HepG2 (cell line): ENCODE data around the gene MAVS. TPM values are rescaled to one million over a fixed set of nuclear protein-coding genes. Genes with fewer than 3 reads are reported as not detected.
A peak's percentile ranks its signal among the peaks of the same experiment; 100 is the strongest.

ENCODE experiments used
- BCL6 ChIP-seq: IDR thresholded peaks from 2 replicates; pipeline ENCODE4 v1.6.1; 2016; ENCODE audit warnings: missing genetic modification reagents, missing compliant biosample characterization
- CEBPB ChIP-seq: IDR thresholded peaks from 2 replicates; pipeline ENCODE4 v1.6.1; 2011; ENCODE audit warnings: low read depth, low read length, improper control_type of control experiment, borderline replicate concordance
- CHD2 ChIP-seq: IDR thresholded peaks from 2 replicates; pipeline ENCODE4 v1.6.1; 2011; ENCODE audit warnings: low read depth, low read length, improper control_type of control experiment
- FOXC1 ChIP-seq: sonication (generic); formaldehyde crosslinking; IDR thresholded peaks from 2 replicates; pipeline ENCODE4 v1.8.0; 2022; ENCODE audit warnings: mild to moderate bottlenecking, missing genetic modification reagents, borderline replicate concordance
- HDAC1 ChIP-seq: sonication (generic); formaldehyde crosslinking; IDR thresholded peaks from 2 replicates; pipeline ENCODE4 v1.5.1; 2020; ENCODE audit warnings: mild to moderate bottlenecking, missing genetic modification reagents
- MEIS1 ChIP-seq: sonication (generic); formaldehyde crosslinking; IDR thresholded peaks from 2 replicates; pipeline ENCODE4 v1.9.0; 2021; ENCODE audit warnings: mild to moderate bottlenecking, missing genetic modification reagents, moderate library complexity, borderline replicate concordance
- NR2F6 ChIP-seq, 2 experiments: IDR thresholded peaks; 2 replicates each; pipeline ENCODE4 v1.6.1; 2016; ENCODE audit warnings: antibody characterized with exemption in 1 of 2, mild to moderate bottlenecking in 1 of 2
- NR3C1 ChIP-seq: sonication (generic); formaldehyde crosslinking; IDR thresholded peaks from 2 replicates; pipeline ENCODE4 v1.4.0; 2020; ENCODE audit warnings: missing genetic modification reagents
- SAP130 ChIP-seq: IDR thresholded peaks from 2 replicates; pipeline ENCODE4 v1.6.1; 2016; ENCODE audit warnings: low read depth
- TEAD3 ChIP-seq: optimal IDR thresholded peaks from 2 replicates; pipeline ENCODE3; 2016; ENCODE audit warnings: borderline replicate concordance
- TP53 ChIP-seq: sonication (generic); formaldehyde crosslinking; conservative IDR thresholded peaks from 2 replicates; pipeline ENCODE4 v1.4.0; 2020; ENCODE audit warnings: missing genetic modification reagents
- ZNF224 ChIP-seq: sonication (generic); formaldehyde crosslinking; IDR thresholded peaks from 2 replicates; pipeline ENCODE4 v1.5.0; 2020; ENCODE audit warnings: mild to moderate bottlenecking, missing genetic modification reagents
- ZNF335 ChIP-seq: sonication (generic); formaldehyde crosslinking; IDR thresholded peaks from 2 replicates; pipeline ENCODE4 v1.4.0; 2020; ENCODE audit warnings: missing genetic modification reagents
- ZNF652 ChIP-seq: IDR thresholded peaks from 2 replicates; pipeline ENCODE4 v1.6.1; 2016; ENCODE audit warnings: low read depth, borderline replicate concordance
- ZNF878 ChIP-seq: sonication (generic); formaldehyde crosslinking; IDR thresholded peaks from 2 replicates; pipeline ENCODE4 v1.8.1; 2023; ENCODE audit warnings: mild to moderate bottlenecking, missing genetic modification reagents, moderate library complexity
- ZSCAN31 ChIP-seq: sonication (generic); formaldehyde crosslinking; IDR thresholded peaks from 2 replicates; pipeline ENCODE4 v1.5.0; 2020; ENCODE audit warnings: low read depth, mild to moderate bottlenecking, missing genetic modification reagents
- polyA plus RNA-seq, 8 experiments: library from polyadenylated mRNA; depleted of rRNA in 3 of 8; stranded (reverse) in 7 of 8; unstranded in 1 of 8; fragments of >200 nt; fragmentation: Illumina TruSeq in 4 of 8; extraction: Trizol in 4 of 8; gene quantifications; 2 replicates each; pipeline versions ENCODE4 v1.2.1 to v1.2.3, GENCODE V29; 2011 to 2016; ENCODE audit warnings: low read depth in 4 of 8, missing spikeins in 1 of 8, mixed read lengths in 1 of 8; ENCODE audit not compliant: insufficient read depth in 1 of 8
- total RNA-seq, 5 experiments: library from RNA; depleted of rRNA; stranded (reverse); fragments of >200 nt; fragmentation: Illumina TruSeq; extraction: Trizol; gene quantifications; 2 replicates each; pipeline ENCODE4 v1.2.3, GENCODE V29; 2016; ENCODE audit warnings: low read depth in 1 of 5
- TF ChIP-seq, protein P1 (sequence below): sonication (generic); formaldehyde crosslinking; IDR thresholded peaks from 2 replicates; pipeline ENCODE4 v1.5.0; 2020; ENCODE audit warnings: missing genetic modification reagents
- TF ChIP-seq, protein P2 (sequence below), 2 experiments: sonication (generic) in 1 of 2; formaldehyde crosslinking in 1 of 2; IDR thresholded peaks; 2 replicates each; pipeline versions ENCODE4 v1.4.0 to v1.6.1; 2016 to 2020; ENCODE audit warnings: borderline replicate concordance in 1 of 2, low read depth in 1 of 2, mild to moderate bottlenecking in 1 of 2, missing genetic modification reagents in 1 of 2
- TF ChIP-seq, protein P3 (sequence below): sonication (generic); formaldehyde crosslinking; conservative IDR thresholded peaks from 2 replicates; pipeline ENCODE4 v1.8.0; 2022; ENCODE audit warnings: missing genetic modification reagents
- TF ChIP-seq, protein P4 (sequence below): sonication (generic); formaldehyde crosslinking; IDR thresholded peaks from 2 replicates; pipeline ENCODE4 v1.5.0; 2020; ENCODE audit warnings: missing genetic modification reagents
- TF ChIP-seq, protein P5 (sequence below): sonication (generic); formaldehyde crosslinking; IDR thresholded peaks from 2 replicates; pipeline ENCODE4 v1.4.0; 2020; ENCODE audit warnings: missing genetic modification reagents

MAVS gene
- total and polyA plus RNA-seq, 2 of the 13 experiments (the other 11 are each of a cell fraction or from before 2014, with no cell fraction given) = 27.3 to 36.6 TPM

DNA sequence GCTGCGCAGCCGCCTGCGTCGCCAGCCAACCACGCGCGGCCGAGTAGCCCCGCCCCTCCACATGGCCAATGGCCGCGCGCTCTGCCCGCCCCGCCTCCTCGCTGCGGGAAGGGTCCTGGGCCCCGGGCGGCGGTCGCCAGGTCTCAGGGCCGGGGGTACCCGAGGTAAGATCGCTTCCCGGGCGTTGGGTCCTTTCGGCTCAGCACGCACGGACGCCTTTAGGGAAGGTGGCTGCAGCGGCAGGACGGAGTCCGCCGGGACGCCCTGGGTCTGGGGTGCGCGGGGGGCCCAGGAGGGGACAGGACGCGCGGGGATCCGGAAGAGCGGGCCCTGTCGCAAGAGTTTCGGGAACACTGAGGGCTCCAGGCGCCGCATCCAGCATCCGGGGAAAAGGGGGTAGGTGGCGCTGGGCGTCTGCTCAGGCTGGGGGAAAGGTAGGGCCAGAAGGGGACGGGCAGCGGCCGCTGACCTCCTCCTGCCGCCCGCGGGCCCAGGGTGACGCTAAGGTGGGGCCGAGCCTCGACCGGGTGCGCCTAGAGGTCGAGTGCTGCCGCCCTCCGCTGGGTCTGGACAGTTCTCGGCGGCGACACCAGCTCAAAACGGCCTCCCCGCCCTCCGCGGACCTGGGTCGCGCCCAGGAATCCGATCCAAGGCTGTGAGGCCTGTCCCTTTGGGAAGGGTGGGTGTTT, at the start of gene MAVS (continued):
- TF ChIP-seq BCL6 (CRISPR knock-in tag) = peak; percentile 60
- no peak for TF ChIP-seq CHD2
- peak; percentile 93; the same call in 1 of the 2 replicates for TF ChIP-seq ZNF224 (CRISPR knock-in tag)
- TF ChIP-seq, protein P1, sequence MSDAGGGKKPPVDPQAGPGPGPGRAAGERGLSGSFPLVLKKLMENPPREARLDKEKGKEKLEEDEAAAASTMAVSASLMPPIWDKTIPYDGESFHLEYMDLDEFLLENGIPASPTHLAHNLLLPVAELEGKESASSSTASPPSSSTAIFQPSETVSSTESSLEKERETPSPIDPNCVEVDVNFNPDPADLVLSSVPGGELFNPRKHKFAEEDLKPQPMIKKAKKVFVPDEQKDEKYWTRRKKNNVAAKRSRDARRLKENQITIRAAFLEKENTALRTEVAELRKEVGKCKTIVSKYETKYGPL (CRISPR knock-in tag) = peak; percentile 56; the same call in 1 of the 2 replicates
- TF ChIP-seq, protein P2, sequence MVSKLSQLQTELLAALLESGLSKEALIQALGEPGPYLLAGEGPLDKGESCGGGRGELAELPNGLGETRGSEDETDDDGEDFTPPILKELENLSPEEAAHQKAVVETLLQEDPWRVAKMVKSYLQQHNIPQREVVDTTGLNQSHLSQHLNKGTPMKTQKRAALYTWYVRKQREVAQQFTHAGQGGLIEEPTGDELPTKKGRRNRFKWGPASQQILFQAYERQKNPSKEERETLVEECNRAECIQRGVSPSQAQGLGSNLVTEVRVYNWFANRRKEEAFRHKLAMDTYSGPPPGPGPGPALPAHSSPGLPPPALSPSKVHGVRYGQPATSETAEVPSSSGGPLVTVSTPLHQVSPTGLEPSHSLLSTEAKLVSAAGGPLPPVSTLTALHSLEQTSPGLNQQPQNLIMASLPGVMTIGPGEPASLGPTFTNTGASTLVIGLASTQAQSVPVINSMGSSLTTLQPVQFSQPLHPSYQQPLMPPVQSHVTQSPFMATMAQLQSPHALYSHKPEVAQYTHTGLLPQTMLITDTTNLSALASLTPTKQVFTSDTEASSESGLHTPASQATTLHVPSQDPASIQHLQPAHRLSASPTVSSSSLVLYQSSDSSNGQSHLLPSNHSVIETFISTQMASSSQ (IDR thresholded peaks at IDR 0.05; ENCODE audit: low read depth) = no peak
- TF ChIP-seq, protein P2 (CRISPR knock-in tag; IDR thresholded peaks at IDR 0.05; ENCODE audit: borderline replicate concordance) = 0 out of 2 replicates have a peak, but pooled peaks have one; percentile 45
- TF ChIP-seq FOXC1 (CRISPR knock-in tag) = peak; percentile 98
- peak; percentile 43; the same call in 1 of the 2 replicates for TF ChIP-seq CEBPB
- TF ChIP-seq, protein P3, sequence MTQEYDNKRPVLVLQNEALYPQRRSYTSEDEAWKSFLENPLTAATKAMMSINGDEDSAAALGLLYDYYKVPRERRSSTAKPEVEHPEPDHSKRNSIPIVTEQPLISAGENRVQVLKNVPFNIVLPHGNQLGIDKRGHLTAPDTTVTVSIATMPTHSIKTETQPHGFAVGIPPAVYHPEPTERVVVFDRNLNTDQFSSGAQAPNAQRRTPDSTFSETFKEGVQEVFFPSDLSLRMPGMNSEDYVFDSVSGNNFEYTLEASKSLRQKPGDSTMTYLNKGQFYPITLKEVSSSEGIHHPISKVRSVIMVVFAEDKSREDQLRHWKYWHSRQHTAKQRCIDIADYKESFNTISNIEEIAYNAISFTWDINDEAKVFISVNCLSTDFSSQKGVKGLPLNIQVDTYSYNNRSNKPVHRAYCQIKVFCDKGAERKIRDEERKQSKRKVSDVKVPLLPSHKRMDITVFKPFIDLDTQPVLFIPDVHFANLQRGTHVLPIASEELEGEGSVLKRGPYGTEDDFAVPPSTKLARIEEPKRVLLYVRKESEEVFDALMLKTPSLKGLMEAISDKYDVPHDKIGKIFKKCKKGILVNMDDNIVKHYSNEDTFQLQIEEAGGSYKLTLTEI (CRISPR knock-in tag) = no peak
- peak; percentile 88; the same call in 1 of the 2 replicates for TF ChIP-seq ZNF878 (CRISPR knock-in tag)
- peak; percentile 78; the same call in 1 of the 2 replicates for TF ChIP-seq ZNF335 (CRISPR knock-in tag)
- 0 out of 2 replicates have a peak, but pooled peaks have one; percentile 28 for TF ChIP-seq MEIS1
- TF ChIP-seq NR3C1 (CRISPR knock-in tag) = 0 out of 2 replicates have a peak, but pooled peaks have one; percentile 80
- TF ChIP-seq, protein P4, sequence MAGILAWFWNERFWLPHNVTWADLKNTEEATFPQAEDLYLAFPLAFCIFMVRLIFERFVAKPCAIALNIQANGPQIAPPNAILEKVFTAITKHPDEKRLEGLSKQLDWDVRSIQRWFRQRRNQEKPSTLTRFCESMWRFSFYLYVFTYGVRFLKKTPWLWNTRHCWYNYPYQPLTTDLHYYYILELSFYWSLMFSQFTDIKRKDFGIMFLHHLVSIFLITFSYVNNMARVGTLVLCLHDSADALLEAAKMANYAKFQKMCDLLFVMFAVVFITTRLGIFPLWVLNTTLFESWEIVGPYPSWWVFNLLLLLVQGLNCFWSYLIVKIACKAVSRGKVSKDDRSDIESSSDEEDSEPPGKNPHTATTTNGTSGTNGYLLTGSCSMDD = peak; percentile 75; the same call in 1 of the 2 replicates
- peak; percentile 42; the same call in 1 of the 2 replicates for TF ChIP-seq TP53 (CRISPR knock-in tag)
- TF ChIP-seq, protein P5, sequence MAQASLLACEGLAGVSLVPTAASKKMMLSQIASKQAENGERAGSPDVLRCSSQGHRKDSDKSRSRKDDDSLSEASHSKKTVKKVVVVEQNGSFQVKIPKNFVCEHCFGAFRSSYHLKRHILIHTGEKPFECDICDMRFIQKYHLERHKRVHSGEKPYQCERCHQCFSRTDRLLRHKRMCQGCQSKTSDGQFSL (CRISPR knock-in tag) = 0 out of 2 replicates have a peak, but pooled peaks have one; percentile 47
- TF ChIP-seq ZSCAN31 = peak; percentile 96; the same call in 1 of the 2 replicates
- TF ChIP-seq HDAC1 (CRISPR knock-in tag) = peak; percentile 93
- TF ChIP-seq SAP130 (CRISPR knock-in tag) = peak; percentile 89
- TF ChIP-seq TEAD3 (CRISPR knock-in tag) = peak; percentile 16
- no peak; the same call in 1 of the 2 replicates for TF ChIP-seq ZNF652 (CRISPR knock-in tag)
- TF ChIP-seq NR2F6 (IDR thresholded peaks at IDR 0.05) = no peak
- peak; percentile 25 for TF ChIP-seq NR2F6 (CRISPR knock-in tag; IDR thresholded peaks at IDR 0.05)
